GM19099 (cell line): ENCODE results near the gene SPNS1.

Experiments
- POLR2A ChIP-seq: IDR thresholded peaks from 3 replicates; pipeline ENCODE4 v1.6.1; 2011; ENCODE audit warnings: low read depth; ENCODE audit not compliant: insufficient read length; ENCODE audit errors: extremely low read depth

SPNS1 gene

GRCh38 chr16:28946681-28947080 is 27.9 kb upstream of the SPNS1 start:
- TF ChIP-seq POLR2A: no peak

- peak; percentile 92 for TF ChIP-seq POLR2A
Observed at GRCh38 chr16:28950648-28951409, 23.7 kb upstream of the SPNS1 start, which contains the start of gene NFATC2IP. Gene NFATC2IP (plus strand): TSS chr16:28950937. CDS start chr16:28951012, 75 bp downstream.

- TF ChIP-seq POLR2A: no peak
Observed at GRCh38 chr16:28951410-28951943, 23.1 kb upstream of the SPNS1 start.

GRCh38 chr16:28958216-28958615 is 16.4 kb upstream of the SPNS1 start:
- no peak for TF ChIP-seq POLR2A

GRCh38 chr16:28958836-28959235 is 15.7 kb upstream of the SPNS1 start:
- no peak for TF ChIP-seq POLR2A

GRCh38 chr16:28964072-28964471 is 10.5 kb upstream of the SPNS1 start:
- no peak for TF ChIP-seq POLR2A

- TF ChIP-seq POLR2A: no peak
Observed at GRCh38 chr16:28964496-28964895, 10.1 kb upstream of the SPNS1 start.

GRCh38 chr16:28967156-28967555 is 7.4 kb upstream of the SPNS1 start:
- no peak for TF ChIP-seq POLR2A

GRCh38 chr16:28974007-28974436 is 556 bp upstream of the SPNS1 start:
- TF ChIP-seq POLR2A: no peak

- TF ChIP-seq POLR2A: no peak
Observed at GRCh38 chr16:28975158-28975599, 601 bp downstream of the SPNS1 start.

GRCh38 chr16:28977703-28978662 is 3.4 kb downstream of the SPNS1 start:
- no peak for TF ChIP-seq POLR2A

GRCh38 chr16:28980929-28981328 is 6.4 kb downstream of the SPNS1 start:
- TF ChIP-seq POLR2A: no peak

- no peak for TF ChIP-seq POLR2A
Observed at GRCh38 chr16:28981517-28981916, 6.9 kb downstream of the SPNS1 start.

- no peak for TF ChIP-seq POLR2A
Observed at GRCh38 chr16:28982418-28982817, 7.8 kb downstream of the SPNS1 start.

GRCh38 chr16:28982949-28983348 is 8.4 kb downstream of the SPNS1 start:
- no peak for TF ChIP-seq POLR2A

GRCh38 chr16:28983644-28984043 is 9.1 kb downstream of the SPNS1 start:
- no peak for TF ChIP-seq POLR2A

GRCh38 chr16:28984091-28984490 is 9.5 kb downstream of the SPNS1 start:
- TF ChIP-seq POLR2A: no peak
